Smooth muscle cell (in vitro differentiated cells): ENCODE measurements around the gene ACY1. TPM values are rescaled to one million over a fixed set of nuclear protein-coding genes. Genes with fewer than 3 reads are reported as not detected.
"Not testable (repeated sequence)": the region's sequence is repeated elsewhere in the genome, so short reads cannot be mapped to it uniquely, and the experiment has no call there.

Source experiments
- DNase-seq: peaks from one replicate; lab custom pipeline; 2025; ENCODE audit not compliant: unreplicated experiment; lab: John Stamatoyannopoulos, UW
- H2AFZ ChIP-seq: fragments of 200-600 bp; sonication (generic); 2 replicates; pipeline ENCODE4 v1.6.0; 2016; ENCODE audit warnings: antibody characterized with exemption, low read depth, mild to moderate bottlenecking
- H3F3A ChIP-seq: fragments of 200-600 bp; sonication (generic); 2 replicates; pipeline ENCODE4 v1.6.0; 2017; ENCODE audit warnings: antibody characterized with exemption, low read depth
- H3K27ac ChIP-seq: fragments of 200-600 bp; sonication (generic); 2 replicates; pipeline ENCODE4 v1.5.1; 2016; ENCODE audit warnings: low read depth, mild to moderate bottlenecking
- H3K27me3 ChIP-seq: fragments of 200-600 bp; sonication (generic); 2 replicates; pipeline ENCODE4 v1.6.1; 2016; ENCODE audit warnings: low read depth, mild to moderate bottlenecking
- H3K36me3 ChIP-seq: fragments of 200-600 bp; sonication (generic); 2 replicates; pipeline ENCODE4 v1.5.1; 2016; ENCODE audit warnings: low read depth
- H3K4me1 ChIP-seq: fragments of 200-600 bp; sonication (generic); 2 replicates; pipeline ENCODE4 v1.5.1; 2016; ENCODE audit warnings: low read depth
- H3K4me2 ChIP-seq: fragments of 200-600 bp; sonication (generic); 2 replicates; pipeline ENCODE4 v1.6.0; 2016; ENCODE audit warnings: mild to moderate bottlenecking
- H3K4me3 ChIP-seq: fragments of 200-600 bp; sonication (generic); 2 replicates; pipeline ENCODE4 v1.5.1; 2016; ENCODE audit warnings: mild to moderate bottlenecking
- H3K79me2 ChIP-seq: fragments of 200-600 bp; sonication (generic); 2 replicates; pipeline ENCODE4 v1.6.0; 2016; ENCODE audit warnings: low read depth, mild to moderate bottlenecking
- H3K9ac ChIP-seq: fragments of 200-600 bp; sonication (generic); 2 replicates; pipeline ENCODE4 v1.6.0; 2016; ENCODE audit warnings: low read depth
- H3K9me3 ChIP-seq: fragments of 200-600 bp; sonication (generic); replicated peaks from 2 replicates; pipeline ENCODE4 v1.5.1; 2016; ENCODE audit warnings: low read depth
- H4K20me1 ChIP-seq: fragments of 200-600 bp; sonication (generic); 2 replicates; pipeline ENCODE4 v1.6.0; 2016; ENCODE audit warnings: low read depth
- CTCF ChIP-seq: fragments of 200-600 bp; sonication (generic); IDR thresholded peaks from 2 replicates; pipeline ENCODE4 v1.5.1; 2017; ENCODE audit warnings: borderline replicate concordance, mild to moderate bottlenecking, antibody characterized with exemption; ENCODE audit not compliant: insufficient read depth, poor library complexity, severe bottlenecking
- WGBS: methylation state at CpG from one replicate; pipeline ENCODE4 v1.1.7; 2016; ENCODE audit warnings: low lambda C conversion rate; 5-methylcytosine and 5-hydroxymethylcytosine counted together
- polyA plus RNA-seq: library from polyadenylated mRNA; unstranded; fragments of >200 nt; fragmentation: Nextera tagmentation; extraction: Ambion mirVana; gene quantifications from 2 replicates; pipeline ENCODE4 v1.2.1, GENCODE V29; 2016
- total RNA-seq: library from RNA; depleted of rRNA; stranded (reverse); fragments of >200 nt; gene quantifications from 2 replicates; pipeline ENCODE4 v1.2.3, GENCODE V29; 2014

The ACY1 gene
- total and polyA plus RNA-seq, 2 experiments from 2014 or later, result 33.8 to 39.6 TPM

DNA sequence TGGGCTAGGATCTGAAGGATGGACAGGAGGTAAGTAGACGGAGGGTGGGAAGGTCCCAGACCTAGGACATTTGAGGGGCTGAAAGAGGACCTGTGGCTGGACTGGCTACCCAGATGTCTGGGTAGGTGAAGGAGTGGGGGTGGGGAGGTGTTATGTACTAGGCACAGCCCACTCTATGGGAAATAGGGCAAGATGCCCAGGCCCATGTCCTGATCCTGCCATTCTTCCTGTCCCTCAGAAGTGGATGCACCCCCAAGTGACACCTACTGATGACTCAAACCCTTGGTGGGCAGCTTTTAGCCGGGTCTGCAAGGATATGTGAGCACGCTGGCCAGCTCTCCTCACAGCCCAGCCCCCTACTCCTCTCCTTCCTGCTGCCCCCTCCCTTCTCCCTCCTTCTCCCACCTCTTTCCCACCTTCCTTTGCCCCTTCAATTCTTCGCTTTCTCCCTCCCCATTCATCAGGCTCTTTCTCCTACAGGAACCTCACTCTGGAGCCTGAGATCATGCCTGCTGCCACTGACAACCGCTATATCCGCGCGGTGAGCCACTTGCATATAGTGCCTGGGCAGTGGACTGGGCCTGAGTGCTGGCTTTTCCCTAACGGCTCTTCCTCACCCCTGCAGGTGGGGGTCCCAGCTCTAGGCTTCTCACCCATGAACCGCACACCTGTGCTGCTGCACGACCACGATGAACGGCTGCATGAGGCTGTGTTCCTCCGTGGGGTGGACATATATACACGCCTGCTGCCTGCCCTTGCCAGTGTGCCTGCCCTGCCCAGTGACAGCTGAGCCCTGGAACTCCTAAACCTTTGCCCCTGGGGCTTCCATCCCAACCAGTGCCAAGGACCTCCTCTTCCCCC is 5.2 kb downstream of the ACY1 start:
- Histone ChIP-seq H3K9ac (no peak overlapping the region), H3K9me3 (no peaks in the 10 kb centered on the region), H3F3A (peaks cover 12% of the 10 kb centered on the region), H2AFZ (no peak overlapping the region), H3K4me1 (peaks cover 8% of the 10 kb centered on the region), H3K4me2 (no peak overlapping the region), H3K27ac (no peak overlapping the region), H3K36me3 (no peaks in the 10 kb centered on the region), H3K79me2 (peaks cover 9% of the 10 kb centered on the region), H3K4me3 (no peak overlapping the region), H3K27me3 (no peaks in the 10 kb centered on the region), H4K20me1 (peaks cover 11% of the 10 kb centered on the region)
- DNase-seq, result no peak
- WGBS, result 82% methylated on average over 15 of the region's 15 CpGs
- no peak for TF ChIP-seq CTCF

- peaks cover 25% of the 10 kb centered on the region for H3K79me2 ChIP-seq
- H3K36me3 ChIP-seq, DNase-seq, H3K27me3 ChIP-seq, H3K9ac ChIP-seq, H3K27ac ChIP-seq, H3K4me2 ChIP-seq, H2AFZ ChIP-seq, H3K4me3 ChIP-seq, H3K9me3 ChIP-seq: not testable (repeated sequence)
- 98% methylated on average over 28 of the region's 38 CpGs for WGBS
- peaks cover 24% of the 10 kb centered on the region for H3F3A ChIP-seq
- H3K4me1 ChIP-seq, result peaks cover 11% of the 10 kb centered on the region
- H4K20me1 ChIP-seq, result peaks cover 21% of the 10 kb centered on the region
These were observed 7.2 kb downstream of the ACY1 start for GRCh38 chr3:51990501-51990971.

DNA sequence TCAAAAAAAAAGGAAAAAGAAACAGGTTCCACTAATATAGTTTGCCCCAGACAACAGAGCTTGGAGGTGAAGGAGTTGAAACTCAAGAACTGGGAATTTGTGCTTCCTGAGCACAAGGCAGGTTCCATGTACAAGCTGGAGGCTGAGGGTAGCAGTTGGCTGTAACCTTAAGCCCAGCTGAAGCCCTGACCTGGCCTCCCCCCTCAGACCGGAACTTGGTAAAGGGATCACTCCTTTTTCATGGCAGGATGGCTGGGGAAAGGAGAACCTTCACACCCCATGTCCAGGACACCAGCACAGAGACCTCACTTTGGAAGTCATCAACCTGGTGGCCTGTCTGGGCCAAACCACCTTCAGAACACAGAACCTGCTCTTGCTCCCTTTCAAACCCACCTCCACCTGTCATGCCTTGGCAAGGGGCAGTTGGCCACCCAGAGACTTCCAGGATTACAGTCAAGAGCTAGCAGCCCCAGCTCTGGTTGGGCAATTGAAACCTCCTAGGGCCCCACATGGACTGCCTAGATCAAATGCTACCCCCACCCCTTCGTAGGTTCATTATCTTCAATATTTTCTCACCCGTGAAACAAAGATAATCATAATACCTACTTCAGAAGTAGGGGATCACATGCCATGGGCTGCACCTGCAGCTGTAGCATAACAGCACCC is 8.8 kb downstream of the ACY1 start:
- no peak overlapping the region for H3K27ac ChIP-seq
- H3K79me2 ChIP-seq, result peaks cover 27% of the 10 kb centered on the region
- H3F3A ChIP-seq, result peaks cover 24% of the 10 kb centered on the region
- H3K4me2 ChIP-seq, result no peak overlapping the region
- H3K9ac ChIP-seq, result no peak overlapping the region
- no peak for TF ChIP-seq CTCF
- WGBS, result 93% methylated on average over 3 of the region's 3 CpGs
- DNase-seq, result no peak
- peaks cover 21% of the 10 kb centered on the region for H4K20me1 ChIP-seq
- no peaks in the 10 kb centered on the region for H3K36me3 ChIP-seq
- no peaks in the 10 kb centered on the region for H3K27me3 ChIP-seq
- no peak overlapping the region for H2AFZ ChIP-seq
- H3K4me1 ChIP-seq, result peaks cover 11% of the 10 kb centered on the region
- H3K4me3 ChIP-seq, result no peak overlapping the region
- no peaks in the 10 kb centered on the region for H3K9me3 ChIP-seq

DNA sequence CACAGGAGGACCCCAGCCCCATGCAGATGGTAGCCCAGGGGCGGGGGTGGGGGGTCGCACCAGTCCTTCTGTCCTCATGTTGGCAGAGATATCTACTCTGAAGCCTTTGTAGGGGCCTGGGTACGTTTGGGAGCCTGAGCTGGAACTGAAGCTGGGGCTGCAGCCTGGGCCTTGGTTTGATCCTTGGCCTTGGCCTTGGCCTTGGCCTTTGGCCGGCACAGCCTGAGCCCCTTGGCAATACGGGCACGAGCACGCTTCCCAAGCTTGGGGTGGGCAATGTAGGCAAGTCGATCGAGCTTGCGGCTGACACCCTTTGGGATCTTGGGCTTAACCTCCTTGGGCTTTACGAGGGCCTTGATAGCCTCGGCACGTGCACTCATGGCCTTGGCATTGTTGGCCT is 10.3 kb downstream of the ACY1 start:
- Histone ChIP-seq H4K20me1 (peaks cover 21% of the 10 kb centered on the region), H3K79me2 (peaks cover 27% of the 10 kb centered on the region), H3K4me1 (peaks cover 11% of the 10 kb centered on the region), H3K4me2 (peak overlapping the region; percentile 17), H3F3A (peaks cover 24% of the 10 kb centered on the region)
- H3K36me3 ChIP-seq, H3K27ac ChIP-seq, H3K9ac ChIP-seq, DNase-seq, H3K4me3 ChIP-seq, H3K9me3 ChIP-seq, H2AFZ ChIP-seq, H3K27me3 ChIP-seq: not testable (repeated sequence)
- WGBS, result 99% methylated on average over 11 of the region's 13 CpGs
